ENCODE measurements around the gene TUB. TPM values are rescaled to one million over a fixed set of nuclear protein-coding genes. Genes with fewer than 3 reads are reported as not detected.

The TUB gene
- total and polyA plus RNA-seq, 2 of the 8 experiments (the other 6 are each of a cell fraction or from before 2014, with no cell fraction given): 15.3 to 31.3 TPM

- TF ChIP-seq CHD7 (IDR thresholded peaks at IDR 0.05; ENCODE audit: insufficient replicate concordance, low read length): no peak
- TF ChIP-seq GABPA (IDR thresholded peaks at IDR 0.05; ENCODE audit: borderline replicate concordance, insufficient read depth, low read length): no peak
These were observed 20.4 kb downstream of the TUB start (continued) for GRCh38 chr11:8101421-8101820.
